Spleen (tissue), 11 donors: ENCODE data around the gene LGR6. TPM values are rescaled to one million over a fixed set of nuclear protein-coding genes. Genes with fewer than 3 reads are reported as not detected.

Experiments
- DNase-seq: peaks from one replicate; pipeline ENCODE4 v3.0.0-alpha.2; 2020
- H3K27ac ChIP-seq, 8 donors: fragments of 200-600 bp; sonication (generic) in 7 of 8; 1 replicate in 4 of 8; 2 replicates in 4 of 8; pipeline versions ENCODE4 v1.5.0 to v1.8.0; 2016 to 2021; ENCODE audit warnings: inconsistent platforms in 4 of 8, mild to moderate bottlenecking in 4 of 8, moderate library complexity in 1 of 8
- H3K27me3 ChIP-seq, 7 donors: fragments of 200-600 bp; sonication (generic) in 6 of 7; replicated peaks in 1 of 7; 1 replicate in 4 of 7; 2 replicates in 3 of 7; pipeline versions ENCODE4 v1.5.0 to v1.8.0; 2016 to 2021; ENCODE audit warnings: inconsistent platforms in 3 of 7, mild to moderate bottlenecking in 1 of 7
- H3K36me3 ChIP-seq, 6 donors: fragments of 200-600 bp; sonication (generic) in 5 of 6; 1 replicate in 4 of 6; 2 replicates in 2 of 6; pipeline versions ENCODE4 v1.5.0 to v1.8.0; 2016 to 2021; ENCODE audit warnings: inconsistent platforms in 2 of 6
- H3K4me1 ChIP-seq, 6 donors: fragments of 200-600 bp; sonication (generic) in 5 of 6; 1 replicate in 3 of 6; 2 replicates in 3 of 6; pipeline versions ENCODE4 v1.5.0 to v1.8.0; 2016 to 2021; ENCODE audit warnings: inconsistent platforms in 3 of 6
- H3K4me3 ChIP-seq, 8 donors: fragments of 200-600 bp; sonication (generic) in 7 of 8; 1 replicate in 4 of 8; 2 replicates in 4 of 8; pipeline versions ENCODE4 v1.5.0 to v1.8.0; 2016 to 2021; ENCODE audit warnings: inconsistent platforms in 4 of 8, mild to moderate bottlenecking in 4 of 8, moderate library complexity in 2 of 8
- H3K9me3 ChIP-seq, 8 donors: fragments of 200-600 bp; sonication (generic) in 7 of 8; 1 replicate in 4 of 8; 2 replicates in 4 of 8; pipeline versions ENCODE4 v1.5.0 to v1.8.0; 2016 to 2021; ENCODE audit warnings: inconsistent platforms in 4 of 8
- CTCF ChIP-seq, 11 experiments: fragments of 200-600 bp in 7 of 11; fragments of 450-650 bp in 4 of 11; sonication (generic) in 4 of 11; IDR thresholded peaks in 8 of 11; conservative IDR thresholded peaks in 3 of 11; 1 replicate in 7 of 11; 2 replicates in 4 of 11; pipeline versions ENCODE4 v1.4.0 to v1.8.0; 2016 to 2021; ENCODE audit warnings: antibody characterized with exemption in 11 of 11, inconsistent platforms in 4 of 11, mild to moderate bottlenecking in 1 of 11
- POLR2A ChIP-seq, 3 donors: fragments of 450-650 bp; IDR thresholded peaks; one replicate each; pipeline ENCODE4 v1.5.1; 2017; ENCODE audit warnings: antibody characterized with exemption in 3 of 3, mild to moderate bottlenecking in 1 of 3
- POLR2AphosphoS5 ChIP-seq, 3 donors: sonication (generic); formaldehyde crosslinking; IDR thresholded peaks; one replicate each; pipeline ENCODE4 v1.5.1; 2017; ENCODE audit warnings: antibody characterized with exemption in 3 of 3
- WGBS, 5 donors: extraction: QIAGEN DNeasy Blood & Tissue Kit in 3 of 5; methylation state at CpG; one replicate each; pipeline versions ENCODE4 v1.1.5 to v1.1.7; 2013 to 2018; 5-methylcytosine and 5-hydroxymethylcytosine counted together
- intact Hi-C: fragments of 100-400 bp; cut with DNase I; formaldehyde crosslinking; loops from one replicate; pipeline ENCODE4 v1.15.0; 2023; ENCODE audit warnings: low total_unique reads
- polyA plus RNA-seq, 3 donors: library from polyadenylated mRNA; stranded (reverse); fragments of 200-250 nt; gene quantifications; one replicate each; pipeline ENCODE4 v1.2.1, GENCODE V29; 2013
- total RNA-seq, 7 donors: library from RNA; depleted of rRNA in 3 of 7; stranded (reverse); fragments of >200 nt in 3 of 7; fragmentation: NEBNext Ultra II Directional in 4 of 7; extraction: Animal tissue kit (Norgen Biotek cat#: 25700) in 4 of 7; gene quantifications; one replicate each; pipeline versions ENCODE4 v1.1.0 to v1.2.1, GENCODE V29; 2016 to 2021
- donor health status: healthy with polysubstance abuse.
- donor health status: DM: no; HTN: no; CAD: no; lungs with moderate emphysema.
- donor health status: DM: no; HTN: no; CAD: no.
- donor health status: Bipolar disorder and iron deficiency.
- donor health status: healthy.
- donor health status: DM: no; HTN: no; CAD: no.
- donor health status: DM: yes; HTN: yes; CAD: no.

The LGR6 gene
- total and polyA plus RNA-seq, 10 donors = 0.61 to 24.5 (median 5.3) TPM

- H3K27me3 ChIP-seq = peaks cover 0 to 11% (median 0%) of the 10 kb centered on the region in 7 donors
- H3K4me1 ChIP-seq = peaks cover 25 to 76% (median 36%) of the 10 kb centered on the region in 6 donors
- 4 to 17% (median 7%) methylated on average over 7 to 10 of the region's 10 CpGs for WGBS, 5 donors
- peak; percentile 65 for DNase-seq
- intact Hi-C loops = no loop called here
- H3K4me3 ChIP-seq = no peak overlapping the region
- no peaks in the 10 kb centered on the region for H3K9me3 ChIP-seq
- TF ChIP-seq POLR2AphosphoS5 (IDR thresholded peaks at IDR 0.05) = no peak
- TF ChIP-seq POLR2A (IDR thresholded peaks at IDR 0.05) = no peak
- TF ChIP-seq CTCF (IDR thresholded peaks at IDR 0.05 in 8 of 11, conservative IDR thresholded peaks at IDR 0.05 in 3 of 11) = no peak
- peak overlapping the region in 4 of 8 donors; percentile 8 to 69 (median 48) for H3K27ac ChIP-seq
- no peaks in the 10 kb centered on the region for H3K36me3 ChIP-seq
Measured at GRCh38 chr1:202283379-202283844, 89.8 kb downstream of the LGR6 start.

- WGBS, 5 donors = 41 to 73% (median 63%) methylated on average over 4 of the region's 4 CpGs
- H3K9me3 ChIP-seq = no peaks in the 10 kb centered on the region
- intact Hi-C loops = no loop called here
- H3K27ac ChIP-seq = peak overlapping the region in 3 of 8 donors; percentile 18 to 66 (median 45)
- peaks cover 0 to 11% (median 0%) of the 10 kb centered on the region in 7 donors for H3K27me3 ChIP-seq
- H3K4me3 ChIP-seq = no peak overlapping the region
- H3K36me3 ChIP-seq = no peaks in the 10 kb centered on the region
- H3K4me1 ChIP-seq = peaks cover 25 to 76% (median 36%) of the 10 kb centered on the region in 6 donors
- TF ChIP-seq POLR2AphosphoS5 (IDR thresholded peaks at IDR 0.05) = peak in 1 of 3 donors; percentile 10
- no peak for TF ChIP-seq POLR2A (IDR thresholded peaks at IDR 0.05)
- peak; percentile 46 for DNase-seq
Measured at GRCh38 chr1:202283991-202284390, 90.4 kb downstream of the LGR6 start.

GRCh38 chr1:202285908-202286307 lies 92.3 kb downstream of the LGR6 start:
- Histone ChIP-seq H3K36me3 (no peaks in the 10 kb centered on the region), H3K9me3 (no peaks in the 10 kb centered on the region), H3K27me3 (peaks cover 0 to 11% (median 0%) of the 10 kb centered on the region in 7 donors), H3K4me1 (peaks cover 21 to 70% (median 36%) of the 10 kb centered on the region in 6 donors), H3K4me3 (no peak overlapping the region), H3K27ac (peak overlapping the region in 7 of 8 donors; percentile 45 to 74 (median 69))
- TF ChIP-seq POLR2AphosphoS5 (IDR thresholded peaks at IDR 0.05) = no peak
- TF ChIP-seq POLR2A (IDR thresholded peaks at IDR 0.05) = no peak
- no peak for TF ChIP-seq CTCF (IDR thresholded peaks at IDR 0.05 in 8 of 11, conservative IDR thresholded peaks at IDR 0.05 in 3 of 11)
- 82 to 94% (median 86%) methylated on average over 3 of the region's 3 CpGs for WGBS, 5 donors
- intact Hi-C loops = no loop called here
- peak; percentile 6 for DNase-seq

- Histone ChIP-seq H3K9me3 (no peaks in the 10 kb centered on the region), H3K36me3 (no peaks in the 10 kb centered on the region), H3K4me3 (no peak overlapping the region), H3K4me1 (peaks cover 21 to 63% (median 31%) of the 10 kb centered on the region in 6 donors), H3K27me3 (peaks cover 0 to 11% (median 0%) of the 10 kb centered on the region in 7 donors), H3K27ac (peak overlapping the region in 7 of 8 donors; percentile 45 to 74 (median 69))
- DNase-seq = peak; percentile 76
- intact Hi-C loops = no loop called here
- TF ChIP-seq POLR2AphosphoS5 (IDR thresholded peaks at IDR 0.05) = peak in 2 of 3 donors; percentile 79
- TF ChIP-seq CTCF (IDR thresholded peaks at IDR 0.05 in 8 of 11, conservative IDR thresholded peaks at IDR 0.05 in 3 of 11) = peak in 2 of 11 experiments; percentile 16 to 22
- TF ChIP-seq POLR2A (IDR thresholded peaks at IDR 0.05) = no peak
- WGBS, 5 donors = 47 to 71% (median 54%) methylated on average over 6 of the region's 6 CpGs
Measured at GRCh38 chr1:202286622-202287097, 93.1 kb downstream of the LGR6 start.
